AG04450 (cell line): ENCODE results near the gene BCAN. TPM values are rescaled to one million over a fixed set of nuclear protein-coding genes. Genes with fewer than 3 reads are reported as not detected.
A peak's percentile ranks its signal among the peaks of the same experiment; 100 is the strongest.

Experiments used
- CTCF ChIA-PET: fragments of 300-600, 350-600 bp; formaldehyde crosslinking; extraction: SDS; loops from one replicate; lab custom pipeline; 2022; ENCODE audit warnings: antibody characterized with exemption, inconsistent platforms; lab: Charles Lee
- POLR2A ChIA-PET: fragments of 350-600 bp; formaldehyde crosslinking; extraction: SDS; loops from one replicate; lab custom pipeline; 2021; ENCODE audit warnings: antibody characterized with exemption, inconsistent platforms; lab: Yijun Ruan, JAX
- DNase-seq: peaks from one replicate; pipeline ENCODE4 v3.0.0-alpha.2; 2011; ENCODE audit warnings: low read depth, low spot score
- H3K27ac ChIP-seq: one replicate; pipeline ENCODE4 v1.5.1; 2012; ENCODE audit warnings: low read depth, low read length, control low read depth
- H3K27me3 ChIP-seq: one replicate; pipeline ENCODE4 v1.6.0; 2012; ENCODE audit warnings: low read length; ENCODE audit not compliant: control insufficient read depth, insufficient read depth
- H3K4me3 ChIP-seq: 2 replicates; pipeline ENCODE4 v1.5.1; 2011; ENCODE audit warnings: mild to moderate bottlenecking, low read depth, low read length, control low read depth
- H3K9me3 ChIP-seq: 2 replicates; pipeline ENCODE4 v1.5.1; 2012; ENCODE audit warnings: low read length; ENCODE audit not compliant: control insufficient read depth, insufficient read depth
- CTCF ChIP-seq: IDR thresholded peaks from 2 replicates; pipeline ENCODE4 v1.5.1; 2011; ENCODE audit warnings: low read depth, low read length, control low read depth, inconsistent platforms
- polyA plus RNA-seq: library from polyadenylated mRNA; depleted of rRNA; stranded (reverse); fragments of >200 nt; gene quantifications from 2 replicates; pipeline ENCODE4 v1.2.3, GENCODE V29; 2011; rRNA removed

The BCAN gene
- polyA plus RNA-seq, 1 experiment = not detected

- POLR2A ChIA-PET = no interaction called here
- Histone ChIP-seq H3K27ac (peak overlapping the region; percentile 82), H3K27me3 (no peaks in the 10 kb centered on the region), H3K4me3 (no peak overlapping the region), H3K9me3 (no peaks in the 10 kb centered on the region)
- CTCF ChIA-PET = interaction anchor here (0.6 to 13.7 kb wide), 5 partner anchors 7 to 30 kb away, joined by 3 to 233 read pairs (median 23); partner anchors contain the start of genes ISG20L2 and METTL25B
- no peak for DNase-seq
- no peak for TF ChIP-seq CTCF
These were observed 66.3 kb downstream of the BCAN start for GRCh38 chr1:156708218-156708661.

- ChIA-PET POLR2A (interaction anchor here (0.5 kb wide), 1 partner anchor 13 kb away, joined by 3 read pairs; no protein-coding TSS in a partner anchor), CTCF (interaction anchor here (0.6 to 13.7 kb wide), 5 partner anchors 11 to 184 kb away, joined by 3 to 233 read pairs (median 6); partner anchors contain the start of genes ISG20L2 and METTL25B)
- no peak for TF ChIP-seq CTCF
- no peak for DNase-seq
- Histone ChIP-seq H3K27me3 (no peaks in the 10 kb centered on the region), H3K9me3 (no peaks in the 10 kb centered on the region), H3K27ac (peak overlapping the region; percentile 39), H3K4me3 (no peak overlapping the region)
These were observed 67.1 kb downstream of the BCAN start for GRCh38 chr1:156709031-156709430.

Other genes with a start within 250 kb of the BCAN start
- gene MEF2D, start 141.3 kb upstream of the BCAN start, polyA plus RNA-seq = 9.9 and 14.5 TPM in 2 replicates
- 6.2 and 6.3 TPM in 2 replicates for gene IQGAP3, start 69.6 kb upstream of the BCAN start, polyA plus RNA-seq
- not detected in 2 replicates for gene TTC24, start 62.4 kb upstream of the BCAN start, polyA plus RNA-seq
- 29.9 and 38.7 TPM in 2 replicates for gene NAXE, start 50.3 kb upstream of the BCAN start, polyA plus RNA-seq
- 23.1 and 27.6 TPM in 2 replicates for gene GPATCH4, start 40.6 kb upstream of the BCAN start, polyA plus RNA-seq
- gene HAPLN2, start 22.7 kb upstream of the BCAN start, polyA plus RNA-seq = not detected in 2 replicates
- gene NES, start 35.3 kb downstream of the BCAN start, polyA plus RNA-seq = 15.7 and 19.2 TPM in 2 replicates
- 12.8 and 15.5 TPM in 2 replicates for gene CRABP2, start 63.5 kb downstream of the BCAN start, polyA plus RNA-seq
- 7.9 and 8.3 TPM in 2 replicates for gene METTL25B, start 86.4 kb downstream of the BCAN start, polyA plus RNA-seq
- gene ISG20L2, start 86.6 kb downstream of the BCAN start, polyA plus RNA-seq = 25.6 and 29.1 TPM in 2 replicates
- gene MRPL24, start 99.0 kb downstream of the BCAN start, polyA plus RNA-seq = 65.5 and 80.4 TPM in 2 replicates
- 155 TPM in 2 replicates for gene HDGF, start 109.6 kb downstream of the BCAN start, polyA plus RNA-seq
- gene PRCC, start 125.4 kb downstream of the BCAN start, polyA plus RNA-seq = 51.1 and 58.6 TPM in 2 replicates
- 0.09 TPM in 1 of 2 replicates, not detected in the other for gene SH2D2A, start 174.7 kb downstream of the BCAN start, polyA plus RNA-seq
- not detected in 2 replicates for gene INSRR, start 217.0 kb downstream of the BCAN start, polyA plus RNA-seq
- not detected in 2 replicates for gene NTRK1, start 218.7 kb downstream of the BCAN start, polyA plus RNA-seq